Peyer's patch (tissue), 4 donors: ENCODE data around the gene CTF1.

Source experiments
- CTCF ChIP-seq, 6 experiments: fragments of 450-650 bp in 4 of 6; fragments of 200-600 bp in 2 of 6; sonication (generic) in 1 of 6; IDR thresholded peaks; one replicate each; pipeline ENCODE4 v1.5.1; 2017 to 2019; ENCODE audit warnings: antibody characterized with exemption in 6 of 6, mild to moderate bottlenecking in 3 of 6, moderate library complexity in 1 of 6
- POLR2A ChIP-seq, 2 donors: fragments of 450-650 bp; IDR thresholded peaks; one replicate each; pipeline ENCODE4 v1.5.1; 2017; ENCODE audit warnings: antibody characterized with exemption in 2 of 2, mild to moderate bottlenecking in 2 of 2, moderate library complexity in 2 of 2

GRCh38 chr16:30941600-30942425, 45.4 kb downstream of the CTF1 start:
- TF ChIP-seq CTCF (IDR thresholded peaks at IDR 0.05) (peak; percentile 75 to 94 (median 89)), POLR2A (IDR thresholded peaks at IDR 0.05) (no peak)
